H1 (cell line): ENCODE data around the gene PTH1R. TPM values are rescaled to one million over a fixed set of nuclear protein-coding genes. Genes with fewer than 3 reads are reported as not detected.

ENCODE experiments used
- CTCF ChIA-PET: fragments of 300-600 bp; sonication (Branson Sonifier 250); formaldehyde crosslinking; loops from one replicate; lab custom pipeline; 2021; ENCODE audit not compliant: partially characterized antibody; lab: Charles Lee
- POLR2A ChIA-PET: fragments of 300-600 bp; sonication (Branson Sonifier 250); formaldehyde crosslinking; loops from one replicate; lab custom pipeline; 2021; ENCODE audit warnings: inconsistent platforms; ENCODE audit not compliant: partially characterized antibody; lab: Charles Lee
- DNase-seq, 2 experiments: peaks; one replicate each; pipeline versions ENCODE4 v3.0.0 to v3.0.0-alpha.2; 2010 to 2022; ENCODE audit warnings: low spot score in 2 of 2, low read depth in 1 of 2, mixed read lengths in 1 of 2
- FAIRE-seq: peaks from 2 replicates; lab custom pipeline; 2011; peaks lifted over from hg19 to GRCh38; lab: Jason Lieb, UNC
- H2AFZ ChIP-seq: 2 replicates; pipeline ENCODE4 v1.8.1; 2012; ENCODE audit warnings: low read length, inconsistent platforms
- H2AK5ac ChIP-seq: 2 replicates; pipeline ENCODE4 v1.6.1; 2013; ENCODE audit warnings: low read depth, low read length
- H2BK120ac ChIP-seq: replicated peaks from 2 replicates; pipeline ENCODE3; 2013; ENCODE audit warnings: low read depth, low read length, inconsistent platforms
- H2BK12ac ChIP-seq: 2 replicates; pipeline ENCODE4 v1.6.1; 2013; ENCODE audit warnings: low read depth, low read length
- H2BK15ac ChIP-seq: 2 replicates; pipeline ENCODE4 v1.6.1; 2013; ENCODE audit warnings: low read length
- H2BK20ac ChIP-seq: 2 replicates; pipeline ENCODE4 v1.6.1; 2013; ENCODE audit warnings: low read length
- H2BK5ac ChIP-seq: 2 replicates; pipeline ENCODE4 v1.6.1; 2013; ENCODE audit warnings: low read depth, low read length
- H3K14ac ChIP-seq: 2 replicates; pipeline ENCODE4 v1.6.1; 2013; ENCODE audit warnings: inconsistent platforms; ENCODE audit not compliant: insufficient read length
- H3K18ac ChIP-seq: 2 replicates; pipeline ENCODE4 v1.6.1; 2013; ENCODE audit warnings: low read length; ENCODE audit errors: extremely low read depth
- H3K23ac ChIP-seq: 2 replicates; pipeline ENCODE4 v1.6.1; 2013; ENCODE audit warnings: inconsistent platforms; ENCODE audit not compliant: insufficient read length
- H3K23me2 ChIP-seq: 2 replicates; pipeline ENCODE4 v1.6.1; 2013; ENCODE audit warnings: low read depth, low read length
- H3K27ac ChIP-seq: 2 replicates; pipeline ENCODE4 v1.6.1; 2011; ENCODE audit warnings: low read depth, low read length, inconsistent platforms
- H3K27me3 ChIP-seq, 4 experiments: replicated peaks in 1 of 4; 1 replicate in 1 of 4; 2 replicates in 3 of 4; pipeline versions ENCODE4 v1.6.1 to v1.8.1; 2011 to 2013; ENCODE audit warnings: low read length in 3 of 4, mild to moderate bottlenecking in 3 of 4, inconsistent platforms in 2 of 4, mixed read lengths in 2 of 4, moderate library complexity in 1 of 4; ENCODE audit not compliant: control insufficient read depth in 3 of 4, insufficient read depth in 3 of 4; ENCODE audit errors: extremely low read depth in 1 of 4
- H3K36me3 ChIP-seq, 4 experiments: 2 replicates each; pipeline versions ENCODE4 v1.6.1 to v1.8.1; 2011 to 2013; ENCODE audit warnings: mild to moderate bottlenecking in 4 of 4, low read length in 3 of 4, moderate library complexity in 2 of 4, control low read depth in 1 of 4, inconsistent platforms in 1 of 4; ENCODE audit not compliant: insufficient read depth in 4 of 4, control insufficient read depth in 2 of 4
- H3K4ac ChIP-seq: replicated peaks from 2 replicates; pipeline ENCODE3; 2013; ENCODE audit warnings: low read length, low read depth, mixed read lengths, inconsistent platforms; ENCODE audit not compliant: insufficient read length
- H3K4me1 ChIP-seq, 4 experiments: replicated peaks in 1 of 4; 1 replicate in 1 of 4; 2 replicates in 3 of 4; pipeline versions ENCODE4 v1.6.1 to v1.8.1; 2011 to 2013; ENCODE audit warnings: low read length in 3 of 4, inconsistent platforms in 2 of 4, mixed read lengths in 1 of 4; ENCODE audit not compliant: insufficient read depth in 4 of 4, control insufficient read depth in 3 of 4
- H3K4me2 ChIP-seq, 2 experiments: 2 replicates each; pipeline versions ENCODE4 v1.6.1 to v1.8.1; 2011 to 2013; ENCODE audit warnings: low read depth in 2 of 2, low read length in 2 of 2, control low read depth in 1 of 2, inconsistent platforms in 1 of 2, mild to moderate bottlenecking in 1 of 2; ENCODE audit not compliant: insufficient read depth in 1 of 2
- H3K4me3 ChIP-seq, 4 experiments: fragments of 200-600, 300-600 bp in 1 of 4; sonication (generic), shearing (Covaris generic), sonication (Bioruptor Twin) in 1 of 4; 2 replicates each; pipeline versions ENCODE4 v1.5.1 to v1.8.1; 2011 to 2016; ENCODE audit warnings: low read length in 4 of 4, low read depth in 3 of 4, control low read depth in 2 of 4, inconsistent platforms in 2 of 4, mild to moderate bottlenecking in 2 of 4, mixed read lengths in 1 of 4, moderate library complexity in 1 of 4; ENCODE audit not compliant: insufficient read depth in 2 of 4; ENCODE audit errors: extremely low read depth in 1 of 4
- H3K56ac ChIP-seq: replicated peaks from 2 replicates; pipeline ENCODE3; 2013; ENCODE audit warnings: low read depth, mild to moderate bottlenecking, mixed read lengths, low read length, inconsistent platforms; ENCODE audit not compliant: insufficient read length
- H3K79me1 ChIP-seq: 2 replicates; pipeline ENCODE4 v1.6.1; 2013; ENCODE audit warnings: low read depth, low read length, control low read depth
- H3K79me2 ChIP-seq, 2 experiments: 2 replicates each; pipeline versions ENCODE4 v1.6.1 to v1.8.1; 2012 to 2013; ENCODE audit warnings: low read length in 2 of 2, mild to moderate bottlenecking in 2 of 2, inconsistent platforms in 1 of 2; ENCODE audit not compliant: insufficient read depth in 2 of 2, control insufficient read depth in 1 of 2
- H3K9ac ChIP-seq, 4 experiments: replicated peaks in 1 of 4; 1 replicate in 1 of 4; 2 replicates in 3 of 4; pipeline versions ENCODE4 v1.6.1 to v1.8.1; 2011 to 2013; ENCODE audit warnings: low read depth in 3 of 4, low read length in 3 of 4, control low read depth in 2 of 4, mild to moderate bottlenecking in 2 of 4, moderate library complexity in 2 of 4, inconsistent platforms in 1 of 4; ENCODE audit errors: extremely low read depth in 1 of 4
- H3K9me3 ChIP-seq, 2 experiments: 2 replicates each; pipeline versions ENCODE4 v1.6.1 to v1.8.1; 2012 to 2013; ENCODE audit warnings: mild to moderate bottlenecking in 2 of 2, moderate library complexity in 2 of 2, control low read depth in 1 of 2, inconsistent platforms in 1 of 2, low read depth in 1 of 2, low read length in 1 of 2, mixed read lengths in 1 of 2; ENCODE audit not compliant: insufficient read depth in 2 of 2
- H4K20me1 ChIP-seq, 2 experiments: replicated peaks in 1 of 2; 2 replicates each; pipeline versions ENCODE3 to v1.8.1; 2011 to 2013; ENCODE audit warnings: inconsistent platforms in 2 of 2, low read length in 2 of 2, mild to moderate bottlenecking in 1 of 2; ENCODE audit not compliant: insufficient read depth in 2 of 2, control insufficient read depth in 1 of 2
- H4K5ac ChIP-seq: 2 replicates; pipeline ENCODE4 v1.6.1; 2013; ENCODE audit warnings: low read length, low read depth, mixed read lengths, inconsistent platforms; ENCODE audit not compliant: insufficient read length
- H4K8ac ChIP-seq: 2 replicates; pipeline ENCODE4 v1.8.0; 2013; ENCODE audit warnings: mild to moderate bottlenecking, moderate library complexity, low read length, inconsistent platforms; ENCODE audit not compliant: insufficient read depth; ENCODE audit errors: extremely low read depth
- H4K91ac ChIP-seq: replicated peaks from 2 replicates; pipeline ENCODE3; 2013; ENCODE audit warnings: low read length, mixed read lengths, inconsistent platforms; ENCODE audit not compliant: insufficient read length
- NANOG ChIP-seq: IDR thresholded peaks from 2 replicates; pipeline ENCODE4 v1.6.1; 2011; ENCODE audit warnings: low read length, low read depth, mild to moderate bottlenecking, inconsistent platforms; ENCODE audit not compliant: insufficient read depth, poor library complexity, severe bottlenecking
- SP2 ChIP-seq: IDR thresholded peaks from 2 replicates; pipeline ENCODE4 v1.6.1; 2012; ENCODE audit warnings: mild to moderate bottlenecking, low read length, inconsistent platforms
- SP4 ChIP-seq: IDR thresholded peaks from 2 replicates; pipeline ENCODE4 v1.6.1; 2012; ENCODE audit warnings: low read length, inconsistent platforms
- YY1 ChIP-seq: IDR thresholded peaks from 2 replicates; pipeline ENCODE4 v1.6.1; 2011; ENCODE audit warnings: low read depth, mild to moderate bottlenecking, low read length
- ZNF274 ChIP-seq: IDR thresholded peaks from 2 replicates; pipeline ENCODE4 v1.7.0; 2012; ENCODE audit warnings: low read length, borderline replicate concordance; ENCODE audit errors: extremely low read depth
- whole genome bisulfite sequencing, 2 experiments: shearing (Covaris generic) in 1 of 2; methylation state at CpG; one replicate each; pipeline versions ENCODE4 v1.1.6 to v1.1.7; 2013 to 2015; ENCODE audit warnings: low lambda C conversion rate in 2 of 2, mixed read lengths in 2 of 2, inconsistent platforms in 1 of 2, low coverage in 1 of 2, missing lambda C conversion rate in 1 of 2; ENCODE audit not compliant: insufficient replicate concordance in 2 of 2, insufficient coverage in 1 of 2, insufficient read length in 1 of 2; ENCODE audit errors: extremely low coverage in 1 of 2, missing lambda C conversion rate in 1 of 2; 5-methylcytosine and 5-hydroxymethylcytosine counted together
- polyA plus RNA-seq, 7 experiments: library from polyadenylated mRNA; depleted of rRNA in 3 of 7; stranded (reverse) in 5 of 7; unstranded in 2 of 7; fragments of >200 nt in 5 of 7; fragments of 200-250 nt in 2 of 7; gene quantifications; 1 replicate in 5 of 7; 2 replicates in 1 of 7; 4 replicates in 1 of 7; pipeline versions ENCODE4 v1.2.1 to v1.2.3, GENCODE V29; 2011 to 2013; ENCODE audit warnings: missing spikeins in 2 of 7, mixed read lengths in 2 of 7
- total RNA-seq: library from RNA; stranded (reverse); fragmentation: NEBNext Ultra II Directional; extraction: Animal tissue kit (Norgen Biotek cat#: 25700); gene quantifications from 2 replicates; pipeline ENCODE4 v1.2.1, GENCODE V29; 2021

The PTH1R gene
- total and polyA plus RNA-seq, 2 of the 8 experiments (the other 6 are each of a cell fraction or from before 2014, with no cell fraction given) = 0.57 to 1.5 TPM

GRCh38 chr3:46900007-46900292 lies 22.4 kb downstream of the PTH1R start:
- Histone ChIP-seq H4K8ac (no peak overlapping the region), H3K79me2 (no peaks in the 10 kb centered on the region), H2BK12ac (no peak overlapping the region), H3K4me1 (peaks cover 0 to 7% (median 2%) of the 10 kb centered on the region in 4 experiments; a peak in 4 of 7 replicates), H3K4ac (no peak overlapping the region), H2BK20ac (no peak overlapping the region), H2AK5ac (no peak overlapping the region), H3K27ac (no peak overlapping the region), H3K4me2 (no peak overlapping the region), H3K23me2 (peaks cover 5% of the 10 kb centered on the region; the same call in 1 of the 2 replicates), H2BK15ac (no peak overlapping the region), H3K79me1 (no peaks in the 10 kb centered on the region), H2BK120ac (no peak overlapping the region), H3K23ac (no peak overlapping the region), H4K20me1 (peaks cover 0 to 2% of the 10 kb centered on the region in 2 experiments), H3K9ac (no peak overlapping the region), H2BK5ac (no peak overlapping the region), H3K18ac (no peak overlapping the region), H3K9me3 (no peaks in the 10 kb centered on the region), H4K91ac (no peak overlapping the region), H3K56ac (no peak overlapping the region), H3K27me3 (peaks cover 0 to 29% (median 20%) of the 10 kb centered on the region in 4 experiments; a peak in 5 of 7 replicates), H4K5ac (no peak overlapping the region), H3K36me3 (no peaks in the 10 kb centered on the region), H3K14ac (no peak overlapping the region), H3K4me3 (no peak overlapping the region), H2AFZ (no peak overlapping the region)
- DNase-seq = no peak
- CTCF ChIA-PET = interaction anchor here (0.8 to 13.3 kb wide), 12 partner anchors 9 to 236 kb away, joined by 3 to 91 read pairs (median 7); partner anchors contain the start of gene MYL3
- POLR2A ChIA-PET = interaction anchor here (1.6 kb wide), 1 partner anchor 315 kb away, joined by 4 read pairs; no protein-coding TSS in a partner anchor
- whole genome bisulfite sequencing, 2 experiments = 90% methylated on average over 5 of the region's 5 CpGs; no CpG with 5 or more reads in 1 of the 2 experiments
- TF ChIP-seq SP4 (no peak), SP2 (no peak), ZNF274 (no peak), YY1 (no peak), NANOG (no peak)
- FAIRE-seq = no peak
